Cardiac muscle cell (in vitro differentiated cells and primary cell): ENCODE measurements around the gene PARVB. TPM values are rescaled to one million over a fixed set of nuclear protein-coding genes. Genes with fewer than 3 reads are reported as not detected.

Source experiments
- DNase-seq, 2 donors: peaks; one replicate each; pipeline versions ENCODE4 v3.0.0 to v3.0.0-alpha.2; 2010 to 2017; ENCODE audit warnings: low read depth in 1 of 2, low spot score in 1 of 2
- H3K27ac ChIP-seq: fragments of 200-600 bp; sonication (generic); 2 replicates; pipeline ENCODE4 v1.5.1; 2016
- H3K27me3 ChIP-seq: fragments of 200-600 bp; sonication (generic); 2 replicates; pipeline ENCODE4 v1.6.0; 2016; ENCODE audit warnings: control low read depth
- H3K36me3 ChIP-seq: fragments of 200-600 bp; sonication (generic); 2 replicates; pipeline ENCODE4 v1.5.1; 2016; ENCODE audit warnings: control low read depth
- H3K4me1 ChIP-seq: fragments of 200-600 bp; sonication (generic); 2 replicates; pipeline ENCODE4 v1.8.1; 2017; ENCODE audit warnings: low read depth, mild to moderate bottlenecking, mixed run types
- H3K4me3 ChIP-seq: fragments of 200-600 bp; sonication (generic); 2 replicates; pipeline ENCODE4 v1.5.1; 2016; ENCODE audit warnings: mild to moderate bottlenecking
- H3K9me3 ChIP-seq: fragments of 200-600 bp; sonication (generic); 2 replicates; pipeline ENCODE4 v1.5.1; 2017; ENCODE audit warnings: low read depth, mild to moderate bottlenecking, control low read depth
- polyA plus RNA-seq: library from polyadenylated mRNA; unstranded; fragments of >200 nt; fragmentation: Nextera tagmentation; extraction: Ambion mirVana; gene quantifications from 2 replicates; pipeline ENCODE4 v1.2.1, GENCODE V29; 2016
- total RNA-seq: library from RNA; depleted of rRNA; stranded (reverse); fragments of >200 nt; gene quantifications from 2 replicates; pipeline ENCODE4 v1.2.3, GENCODE V29; 2016
- TF ChIP-seq, protein P1 (sequence below): IDR thresholded peaks from 2 replicates; pipeline ENCODE4 v1.5.1; 2012; ENCODE audit warnings: low read depth, mild to moderate bottlenecking, low read length

The PARVB gene
- total and polyA plus RNA-seq, 2 experiments from 2014 or later, result 30.6 to 46.0 TPM

DNA sequence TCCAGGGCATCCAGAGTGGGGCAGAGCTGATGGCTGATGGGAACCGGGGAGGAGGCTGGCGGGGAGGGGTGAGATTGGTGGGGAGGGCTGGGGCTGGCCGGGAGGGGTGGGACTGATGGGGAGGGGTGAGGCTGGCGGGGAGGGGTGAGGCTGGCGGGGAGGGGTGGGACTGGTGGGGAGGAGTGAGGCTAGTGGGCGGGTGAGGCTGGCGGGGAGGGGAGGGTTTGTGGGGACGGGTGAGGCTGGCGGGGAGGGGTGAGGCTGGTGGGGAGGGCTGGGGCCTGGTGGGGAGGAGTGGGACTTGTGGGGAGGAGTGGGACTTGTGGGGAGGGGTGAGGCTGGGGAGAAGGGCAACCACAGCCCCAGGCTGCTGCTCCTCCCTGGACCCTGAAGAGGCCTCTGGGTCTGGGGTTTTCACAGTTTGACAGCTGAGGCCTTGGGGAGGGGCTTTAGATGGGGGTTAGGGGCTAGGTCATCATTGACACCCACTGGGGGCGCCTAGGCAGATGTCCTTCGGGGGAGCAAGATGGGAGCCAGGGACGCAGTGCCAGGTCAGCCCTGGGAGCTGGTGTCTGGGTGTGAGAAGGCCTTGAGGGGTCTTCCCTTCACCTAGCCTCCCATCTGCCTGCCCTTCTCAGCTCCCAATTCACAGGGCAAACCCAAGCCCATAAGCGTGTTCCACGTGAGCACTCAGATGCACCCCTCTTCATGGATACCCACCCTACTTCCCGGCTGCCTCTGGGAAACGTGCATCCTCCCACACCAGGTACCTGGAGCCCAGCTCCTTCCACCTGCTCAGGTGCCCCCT is 183.3 kb downstream of the PARVB start:
- TF ChIP-seq, protein P1, sequence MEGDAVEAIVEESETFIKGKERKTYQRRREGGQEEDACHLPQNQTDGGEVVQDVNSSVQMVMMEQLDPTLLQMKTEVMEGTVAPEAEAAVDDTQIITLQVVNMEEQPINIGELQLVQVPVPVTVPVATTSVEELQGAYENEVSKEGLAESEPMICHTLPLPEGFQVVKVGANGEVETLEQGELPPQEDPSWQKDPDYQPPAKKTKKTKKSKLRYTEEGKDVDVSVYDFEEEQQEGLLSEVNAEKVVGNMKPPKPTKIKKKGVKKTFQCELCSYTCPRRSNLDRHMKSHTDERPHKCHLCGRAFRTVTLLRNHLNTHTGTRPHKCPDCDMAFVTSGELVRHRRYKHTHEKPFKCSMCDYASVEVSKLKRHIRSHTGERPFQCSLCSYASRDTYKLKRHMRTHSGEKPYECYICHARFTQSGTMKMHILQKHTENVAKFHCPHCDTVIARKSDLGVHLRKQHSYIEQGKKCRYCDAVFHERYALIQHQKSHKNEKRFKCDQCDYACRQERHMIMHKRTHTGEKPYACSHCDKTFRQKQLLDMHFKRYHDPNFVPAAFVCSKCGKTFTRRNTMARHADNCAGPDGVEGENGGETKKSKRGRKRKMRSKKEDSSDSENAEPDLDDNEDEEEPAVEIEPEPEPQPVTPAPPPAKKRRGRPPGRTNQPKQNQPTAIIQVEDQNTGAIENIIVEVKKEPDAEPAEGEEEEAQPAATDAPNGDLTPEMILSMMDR, result no peak
- H3K9me3 ChIP-seq, result no peaks in the 10 kb centered on the region
- no peaks in the 10 kb centered on the region for H3K27me3 ChIP-seq
- no peak overlapping the region for H3K27ac ChIP-seq
- no peak for DNase-seq
- H3K4me1 ChIP-seq, result peaks cover 16% of the 10 kb centered on the region
- no peaks in the 10 kb centered on the region for H3K36me3 ChIP-seq
- H3K4me3 ChIP-seq, result no peak overlapping the region

DNA sequence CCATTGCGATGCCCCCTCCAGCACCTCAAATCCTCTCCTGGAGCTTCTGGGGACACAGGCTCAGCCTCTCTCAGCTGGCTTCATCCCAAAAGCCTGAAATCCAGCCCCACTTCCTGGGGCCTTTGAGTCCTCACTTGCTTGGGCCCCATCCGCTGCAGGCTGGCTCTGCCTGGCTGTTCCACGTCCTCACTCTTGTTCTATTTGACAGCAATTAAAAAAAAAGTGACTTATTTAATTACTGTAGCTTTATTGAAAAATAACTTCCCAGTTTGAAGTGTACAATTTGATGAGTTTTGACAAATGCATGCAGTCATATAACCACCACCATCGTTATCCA is 183.8 kb downstream of the PARVB start:
- Histone ChIP-seq H3K36me3 (no peaks in the 10 kb centered on the region), H3K9me3 (no peaks in the 10 kb centered on the region), H3K27me3 (no peaks in the 10 kb centered on the region), H3K4me3 (no peak overlapping the region), H3K4me1 (peaks cover 17% of the 10 kb centered on the region), H3K27ac (no peak overlapping the region)
- no peak for DNase-seq
- TF ChIP-seq, protein P1, result no peak

DNA sequence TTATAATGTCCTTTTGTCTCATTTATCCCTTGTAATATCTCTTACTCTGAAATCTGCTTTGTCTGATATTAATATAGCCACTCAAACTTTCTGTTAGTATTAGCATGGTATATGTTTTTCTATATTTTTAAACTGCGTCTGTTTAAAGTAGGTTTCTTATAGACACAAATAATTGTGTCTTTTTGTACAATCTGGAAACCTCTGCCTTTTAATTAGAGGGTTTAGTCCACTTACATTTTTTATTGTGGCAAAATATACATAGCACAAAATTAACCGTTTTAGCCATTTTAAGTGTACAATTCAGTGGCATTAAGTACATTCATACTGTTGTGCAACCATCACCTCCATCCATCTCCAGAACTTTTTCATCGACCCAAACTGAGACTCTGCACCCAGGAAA is 185.2 kb downstream of the PARVB start:
- DNase-seq, result no peak
- TF ChIP-seq, protein P1, result no peak
- H3K27me3 ChIP-seq, result no peaks in the 10 kb centered on the region

DNA sequence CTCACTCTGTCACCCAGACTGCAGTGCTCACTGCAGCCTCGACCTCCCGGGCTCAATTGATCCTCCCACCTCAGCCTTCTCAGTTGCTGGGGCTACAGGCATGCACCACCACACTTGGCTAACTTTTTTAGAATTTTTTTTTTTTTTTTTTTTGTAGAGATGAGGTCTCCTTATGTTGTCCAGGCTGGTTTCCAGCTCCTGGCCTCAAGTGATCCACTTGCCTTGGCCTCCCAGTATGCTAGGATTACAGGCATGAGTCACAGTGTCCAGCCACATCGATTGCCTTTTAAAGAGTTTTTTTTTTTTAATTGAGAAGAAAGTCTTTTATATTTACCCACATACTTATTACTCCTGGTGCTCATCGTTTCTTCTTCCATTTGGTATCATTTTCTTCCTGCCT is 186.6 kb downstream of the PARVB start:
- TF ChIP-seq, protein P1, result no peak
- peak in 1 of 2 donors; percentile 45 for DNase-seq
- Histone ChIP-seq H3K9me3 (no peaks in the 10 kb centered on the region), H3K4me3 (no peak overlapping the region), H3K27me3 (no peaks in the 10 kb centered on the region), H3K4me1 (peaks cover 17% of the 10 kb centered on the region), H3K36me3 (no peaks in the 10 kb centered on the region), H3K27ac (no peak overlapping the region)

More for the DNA sequence above, 185.2 kb downstream of the PARVB start:
- H3K27ac ChIP-seq, result no peak overlapping the region
- peaks cover 17% of the 10 kb centered on the region for H3K4me1 ChIP-seq
- no peaks in the 10 kb centered on the region for H3K36me3 ChIP-seq
- H3K4me3 ChIP-seq, result no peak overlapping the region
- no peaks in the 10 kb centered on the region for H3K9me3 ChIP-seq

DNA sequence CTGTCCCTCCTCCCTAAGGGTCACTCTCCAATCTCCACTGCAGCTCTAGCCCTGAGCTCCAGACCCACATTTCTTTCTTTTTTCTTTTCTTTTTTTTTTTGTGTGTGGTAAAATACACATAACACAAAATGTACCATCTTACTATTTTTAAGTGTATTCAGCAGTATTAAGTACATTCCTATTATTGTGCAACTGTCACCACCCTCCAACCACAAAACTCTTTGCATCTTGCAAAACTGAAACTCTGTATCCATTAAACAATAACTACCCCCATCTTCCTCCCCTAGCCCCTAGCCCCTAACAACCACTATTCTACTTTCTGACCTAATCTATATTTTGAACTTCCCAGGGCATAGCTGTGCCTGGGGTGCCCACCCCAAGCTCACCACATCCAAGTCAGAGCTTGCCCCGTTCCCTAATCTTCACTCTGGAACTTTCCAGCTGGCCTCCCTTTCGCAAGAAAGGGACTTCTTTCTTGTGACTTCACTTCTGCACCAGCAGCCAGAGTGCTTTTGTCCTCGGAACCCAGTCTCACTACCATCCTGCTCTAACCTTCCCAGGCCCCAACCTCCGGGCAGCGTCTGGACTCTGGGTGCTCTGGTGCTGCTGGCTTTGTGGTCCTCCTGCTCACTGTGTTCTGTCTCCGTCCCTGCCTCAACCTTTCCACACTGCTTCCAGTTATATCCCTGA is 187.3 kb downstream of the PARVB start:
- peaks cover 17% of the 10 kb centered on the region for H3K4me1 ChIP-seq
- H3K27ac ChIP-seq, result no peak overlapping the region
- DNase-seq, result no peak

More for the DNA sequence above, 187.3 kb downstream of the PARVB start:
- H3K4me3 ChIP-seq, result no peak overlapping the region
- TF ChIP-seq, protein P1, result no peak
- H3K9me3 ChIP-seq, result no peaks in the 10 kb centered on the region
- H3K36me3 ChIP-seq, result no peaks in the 10 kb centered on the region
- H3K27me3 ChIP-seq, result no peaks in the 10 kb centered on the region
